Fibroblast of villous mesenchyme (primary cell): Measurements from ENCODE around the gene KLK11. TPM values are rescaled to one million over a fixed set of nuclear protein-coding genes. Genes with fewer than 3 reads are reported as not detected.

Experiments used
- DNase-seq: peaks from one replicate; pipeline ENCODE4 v3.0.0-alpha.2; 2010; ENCODE audit warnings: low read depth
- H3K4me3 ChIP-seq: 2 replicates; pipeline ENCODE4 v1.5.1; 2011; ENCODE audit warnings: low read depth, mild to moderate bottlenecking, low read length
- CTCF ChIP-seq: IDR thresholded peaks from 2 replicates; pipeline ENCODE4 v1.5.1; 2012; ENCODE audit warnings: low read depth, mild to moderate bottlenecking, low read length; ENCODE audit not compliant: insufficient read depth
- total RNA-seq: library from RNA; depleted of rRNA; stranded (reverse); fragments of >200 nt; gene quantifications from 2 replicates; pipeline ENCODE4 v1.2.3, GENCODE V29; 2012

The KLK11 gene
- total RNA-seq, 1 donor: not detected

- DNase-seq: no peak
- TF ChIP-seq CTCF: no peak
These were observed 18.9 kb downstream of the KLK11 start for GRCh38 chr19:51007488-51007887.

DNA sequence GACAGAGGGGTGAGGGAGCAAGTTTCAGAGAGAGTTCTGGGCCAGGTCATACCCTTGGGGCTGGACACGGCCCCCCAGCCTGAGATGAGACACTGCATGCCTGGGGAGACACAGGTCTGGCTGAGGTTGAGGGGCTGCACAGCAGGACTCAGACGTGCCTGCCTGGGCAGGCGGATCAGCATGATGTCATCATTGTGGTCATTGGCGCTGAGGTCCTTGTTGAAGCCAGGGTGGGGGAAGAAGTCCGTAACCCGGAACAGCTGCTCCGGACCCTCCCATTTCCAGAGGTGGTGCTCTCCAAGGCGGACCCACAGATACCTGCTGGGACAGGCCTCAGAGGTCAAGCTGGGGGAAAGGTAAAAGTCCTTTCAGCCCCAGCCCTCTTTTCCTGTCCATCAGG lies 20.0 kb downstream of the KLK11 start:
- TF ChIP-seq CTCF: no peak
- no peak overlapping the region for H3K4me3 ChIP-seq
- no peak for DNase-seq

More at GRCh38 chr19:51007488-51007887, 18.9 kb downstream of the KLK11 start:
- no peak overlapping the region for H3K4me3 ChIP-seq

GRCh38 chr19:51005248-51005647 lies 21.2 kb downstream of the KLK11 start:
- H3K4me3 ChIP-seq: no peak overlapping the region
- DNase-seq: no peak
- TF ChIP-seq CTCF: no peak

DNA sequence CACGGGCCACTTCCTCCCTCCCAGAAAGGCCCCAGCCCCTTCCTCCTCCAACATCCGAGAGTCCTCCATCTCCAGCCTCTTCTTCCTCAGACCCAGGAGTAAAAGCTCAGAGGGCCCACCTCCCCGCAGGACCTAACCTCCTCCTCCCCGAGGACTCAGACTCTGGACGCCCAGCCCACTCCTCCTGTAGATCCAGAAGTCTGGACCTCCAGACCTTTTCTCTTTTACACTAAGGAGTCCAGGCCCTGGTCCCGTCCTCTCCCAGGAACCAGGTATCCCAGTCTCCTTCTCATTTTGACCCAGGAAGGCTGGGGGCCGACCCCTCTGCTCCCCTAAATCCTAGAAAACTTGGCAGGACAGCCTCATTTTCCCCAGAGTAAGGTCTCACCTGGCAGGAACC lies 23.1 kb downstream of the KLK11 start:
- no peak for TF ChIP-seq CTCF
- DNase-seq: no peak
- H3K4me3 ChIP-seq: no peak overlapping the region

GRCh38 chr19:51002542-51003311 lies 23.7 kb downstream of the KLK11 start:
- no peak overlapping the region for H3K4me3 ChIP-seq
- no peak for TF ChIP-seq CTCF
- DNase-seq: no peak

DNA sequence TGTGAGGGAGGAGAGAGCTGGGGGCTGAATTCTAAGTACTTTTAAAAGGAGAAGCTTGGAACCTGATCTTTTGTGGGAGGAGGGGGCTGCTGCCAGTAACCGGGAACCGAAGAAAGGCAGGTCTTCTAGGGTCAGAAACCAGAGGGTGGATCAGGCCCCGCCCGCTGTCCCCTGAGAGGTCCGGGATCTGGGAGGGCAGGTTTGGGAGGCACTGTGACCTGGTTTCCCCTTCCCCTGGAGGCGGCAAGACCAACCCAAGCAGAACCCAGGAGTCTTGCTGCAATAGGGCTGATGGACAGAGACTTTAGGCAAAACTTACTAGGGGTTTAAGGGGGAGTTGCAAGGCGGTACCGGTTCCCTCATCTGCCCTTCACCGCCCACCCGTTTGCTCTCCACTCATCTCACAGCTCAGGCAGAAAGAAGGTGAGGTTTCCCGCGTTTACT lies 24.3 kb downstream of the KLK11 start:
- TF ChIP-seq CTCF: no peak
- DNase-seq: no peak
- no peak overlapping the region for H3K4me3 ChIP-seq

DNA sequence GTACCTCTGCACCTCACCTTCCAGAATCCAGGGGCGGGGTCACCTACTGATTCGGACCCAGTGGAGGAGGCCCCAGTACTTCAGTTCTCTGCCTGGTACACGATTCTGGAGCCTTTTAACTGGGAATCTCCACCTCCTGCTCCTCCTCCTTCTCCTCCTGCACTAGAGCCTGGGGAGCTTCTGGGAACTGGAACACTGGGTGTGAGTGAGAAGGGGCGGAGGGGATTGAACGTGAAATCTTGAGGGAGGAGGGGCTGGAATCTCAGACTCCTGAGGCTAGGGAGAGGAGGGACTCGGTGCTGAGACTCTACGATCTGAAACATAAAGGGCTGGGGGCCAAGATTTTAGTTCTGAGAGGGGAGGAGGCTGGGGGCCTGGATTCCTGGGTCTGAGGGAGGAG lies 24.9 kb downstream of the KLK11 start, which contains the start of gene KLK8:
TSS of gene KLK8 (minus strand) at position 90 of the 400 bp plus-strand sequence. CDS start 437 bp downstream, outside the sequence.
- no peak within 1 kb of the TSS for H3K4me3 ChIP-seq
- TF ChIP-seq CTCF: no peak

More for the DNA sequence above, 24.9 kb downstream of the KLK11 start, which contains the start of gene KLK8:
- no peak for DNase-seq
